Right lung (tissue), 10 donors: ENCODE measurements around the gene ADRA2A. TPM values are rescaled to one million over a fixed set of nuclear protein-coding genes. Genes with fewer than 3 reads are reported as not detected.

ENCODE experiments used
- DNase-seq, 2 donors: peaks; one replicate each; pipeline ENCODE4 v3.0.0-alpha.2; 2013
- long read RNA-seq, 8 donors: transcript quantifications; one replicate each; lab custom pipeline, GENCODE V29; 2026
- polyA plus RNA-seq, 5 donors: library from polyadenylated mRNA; unstranded; fragments of 120-200 nt; gene quantifications; one replicate each; pipeline versions ENCODE4 v1.2.1 to v1.2.3, GENCODE V29; 2013; ENCODE audit warnings: inconsistent platforms in 1 of 5, low replicate concordance in 1 of 5; ENCODE audit not compliant: insufficient read length in 5 of 5, insufficient read depth in 1 of 5

Gene ADRA2A
- polyA plus RNA-seq: under 1 TPM; 0.29 to 0.91 (median 0.33) TPM
- long read RNA-seq, donor 1, partial matches to known transcripts: 0 of 1 reads
- long read RNA-seq, donor 1, other reads (novel, unspliced or antisense): 0 of 1 reads
- long read RNA-seq, donor 2, partial matches to known transcripts: 0 of 1 reads
- long read RNA-seq, donor 2, other reads (novel, unspliced or antisense): 0 of 1 reads
- long read RNA-seq, donor 3: 0 reads
- long read RNA-seq, donor 4: 0 reads
- long read RNA-seq, donor 5, partial matches to known transcripts: 0 of 2 reads
- long read RNA-seq, donor 5, other reads (novel, unspliced or antisense): 0 of 2 reads
- long read RNA-seq, donor 6: 0 reads
- long read RNA-seq, donor 7: 0 reads
- long read RNA-seq, donor 8: 0 reads

GRCh38 chr10:111076682-111077478, at the start of gene ADRA2A:
ADRA2A (plus strand) TSS chr10:111077029; CDS start chr10:111077997, 968 bp downstream.
- DNase-seq: peak in 1 of 2 donors; percentile 31

- no peak for DNase-seq
Measured at GRCh38 chr10:111030042-111030750, 46.6 kb upstream of the ADRA2A start.

- DNase-seq: no peak
Measured at GRCh38 chr10:111034598-111035310, 42.1 kb upstream of the ADRA2A start.

GRCh38 chr10:111035542-111035941, 41.3 kb upstream of the ADRA2A start:
- no peak for DNase-seq

- DNase-seq: no peak
Measured at GRCh38 chr10:111037858-111038257, 39.0 kb upstream of the ADRA2A start.

- DNase-seq: no peak
Measured at GRCh38 chr10:111039522-111039921, 37.3 kb upstream of the ADRA2A start.

- DNase-seq: no peak
Measured at GRCh38 chr10:111057006-111057405, 19.8 kb upstream of the ADRA2A start.

GRCh38 chr10:111063471-111063870, 13.4 kb upstream of the ADRA2A start:
- DNase-seq: no peak

GRCh38 chr10:111072232-111072631, 4.6 kb upstream of the ADRA2A start:
- no peak for DNase-seq

GRCh38 chr10:111075577-111076185, 1.1 kb upstream of the ADRA2A start:
- DNase-seq: no peak

GRCh38 chr10:111076191-111076681, 593 bp upstream of the ADRA2A start:
- DNase-seq: peak; percentile 42 to 45

GRCh38 chr10:111077479-111077784, 603 bp downstream of the ADRA2A start:
- DNase-seq: no peak

GRCh38 chr10:111077785-111078504, 1.1 kb downstream of the ADRA2A start:
- DNase-seq: peak in 1 of 2 donors; percentile 14

- no peak for DNase-seq
Measured at GRCh38 chr10:111078505-111079185, 1.8 kb downstream of the ADRA2A start.

- DNase-seq: no peak
Measured at GRCh38 chr10:111079241-111079760, 2.5 kb downstream of the ADRA2A start.

- DNase-seq: no peak
Measured at GRCh38 chr10:111079781-111080180, 3.0 kb downstream of the ADRA2A start.

GRCh38 chr10:111080224-111080623, 3.4 kb downstream of the ADRA2A start:
- no peak for DNase-seq

- no peak for DNase-seq
Measured at GRCh38 chr10:111081595-111081994, 4.8 kb downstream of the ADRA2A start.
